ENCODE data around the gene ENO2.

DNA sequence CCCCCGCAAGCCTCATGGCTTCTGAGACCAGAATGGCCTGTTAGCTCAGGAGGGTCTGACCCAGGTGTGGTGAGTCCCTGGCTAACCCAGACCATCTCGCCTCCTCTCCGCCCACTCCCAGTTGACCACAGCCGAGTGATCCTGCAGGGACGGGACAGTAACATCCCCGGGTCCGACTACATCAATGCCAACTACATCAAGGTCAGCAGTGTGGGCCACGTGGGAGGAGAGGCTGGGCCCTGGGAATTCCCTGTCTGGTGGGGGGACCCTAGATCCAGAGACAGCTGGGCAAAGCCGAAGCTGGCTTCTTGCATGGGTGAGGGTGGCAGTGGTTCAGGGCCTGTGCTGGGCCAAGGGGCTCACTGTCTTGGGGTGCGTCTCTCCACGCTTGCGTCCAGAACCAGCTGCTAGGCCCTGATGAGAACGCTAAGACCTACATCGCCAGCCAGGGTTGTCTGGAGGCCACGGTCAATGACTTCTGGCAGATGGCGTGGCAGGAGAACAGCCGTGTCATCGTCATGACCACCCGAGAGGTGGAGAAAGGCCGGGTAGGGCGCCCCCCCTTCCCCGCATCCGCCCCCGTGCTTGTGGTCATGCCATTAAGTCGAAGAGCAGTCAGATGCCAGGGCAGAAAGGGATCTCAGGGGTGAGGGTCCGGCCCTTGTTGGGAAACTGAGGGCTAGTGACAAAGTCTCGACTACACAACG is 41.8 kb downstream of the ENO2 start:
- no peak for TF ChIP-seq POLR2A (IDR thresholded peaks at IDR 0.05)
- TF ChIP-seq, protein P1, sequence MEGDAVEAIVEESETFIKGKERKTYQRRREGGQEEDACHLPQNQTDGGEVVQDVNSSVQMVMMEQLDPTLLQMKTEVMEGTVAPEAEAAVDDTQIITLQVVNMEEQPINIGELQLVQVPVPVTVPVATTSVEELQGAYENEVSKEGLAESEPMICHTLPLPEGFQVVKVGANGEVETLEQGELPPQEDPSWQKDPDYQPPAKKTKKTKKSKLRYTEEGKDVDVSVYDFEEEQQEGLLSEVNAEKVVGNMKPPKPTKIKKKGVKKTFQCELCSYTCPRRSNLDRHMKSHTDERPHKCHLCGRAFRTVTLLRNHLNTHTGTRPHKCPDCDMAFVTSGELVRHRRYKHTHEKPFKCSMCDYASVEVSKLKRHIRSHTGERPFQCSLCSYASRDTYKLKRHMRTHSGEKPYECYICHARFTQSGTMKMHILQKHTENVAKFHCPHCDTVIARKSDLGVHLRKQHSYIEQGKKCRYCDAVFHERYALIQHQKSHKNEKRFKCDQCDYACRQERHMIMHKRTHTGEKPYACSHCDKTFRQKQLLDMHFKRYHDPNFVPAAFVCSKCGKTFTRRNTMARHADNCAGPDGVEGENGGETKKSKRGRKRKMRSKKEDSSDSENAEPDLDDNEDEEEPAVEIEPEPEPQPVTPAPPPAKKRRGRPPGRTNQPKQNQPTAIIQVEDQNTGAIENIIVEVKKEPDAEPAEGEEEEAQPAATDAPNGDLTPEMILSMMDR (IDR thresholded peaks at IDR 0.05), result no peak
